IPS DF 6.9 (cell line): ENCODE data around the gene AK4.

Experiments
- DNase-seq: peaks from one replicate; pipeline ENCODE4 v3.0.0-alpha.2; 2013; ENCODE audit warnings: low read depth, low spot score
- H3K27ac ChIP-seq: one replicate; pipeline ENCODE4 v1.5.1; 2013; ENCODE audit warnings: low read length, control low read depth
- H3K27me3 ChIP-seq: 2 replicates; pipeline ENCODE4 v1.6.1; 2013; ENCODE audit warnings: mild to moderate bottlenecking, low read length; ENCODE audit not compliant: control insufficient read depth, insufficient read depth
- H3K36me3 ChIP-seq: 2 replicates; pipeline ENCODE4 v1.6.1; 2013; ENCODE audit warnings: low read length; ENCODE audit not compliant: control insufficient read depth, insufficient read depth
- H3K4me1 ChIP-seq: 2 replicates; pipeline ENCODE4 v1.6.1; 2013; ENCODE audit warnings: low read length; ENCODE audit not compliant: control insufficient read depth, insufficient read depth
- H3K4me3 ChIP-seq: 2 replicates; pipeline ENCODE4 v1.5.1; 2013; ENCODE audit warnings: mild to moderate bottlenecking, low read length
- H3K9me3 ChIP-seq: 2 replicates; pipeline ENCODE4 v1.6.1; 2013; ENCODE audit warnings: low read length, inconsistent platforms; ENCODE audit not compliant: control insufficient read depth, insufficient read depth
- WGBS: extraction: QIAGEN DNeasy Blood & Tissue Kit; methylation state at CpG from one replicate; pipeline ENCODE4 v1.1.7; 2013; ENCODE audit warnings: mixed read lengths, missing lambda C conversion rate; ENCODE audit not compliant: insufficient read length, insufficient coverage; 5-methylcytosine and 5-hydroxymethylcytosine counted together

The AK4 gene

DNA sequence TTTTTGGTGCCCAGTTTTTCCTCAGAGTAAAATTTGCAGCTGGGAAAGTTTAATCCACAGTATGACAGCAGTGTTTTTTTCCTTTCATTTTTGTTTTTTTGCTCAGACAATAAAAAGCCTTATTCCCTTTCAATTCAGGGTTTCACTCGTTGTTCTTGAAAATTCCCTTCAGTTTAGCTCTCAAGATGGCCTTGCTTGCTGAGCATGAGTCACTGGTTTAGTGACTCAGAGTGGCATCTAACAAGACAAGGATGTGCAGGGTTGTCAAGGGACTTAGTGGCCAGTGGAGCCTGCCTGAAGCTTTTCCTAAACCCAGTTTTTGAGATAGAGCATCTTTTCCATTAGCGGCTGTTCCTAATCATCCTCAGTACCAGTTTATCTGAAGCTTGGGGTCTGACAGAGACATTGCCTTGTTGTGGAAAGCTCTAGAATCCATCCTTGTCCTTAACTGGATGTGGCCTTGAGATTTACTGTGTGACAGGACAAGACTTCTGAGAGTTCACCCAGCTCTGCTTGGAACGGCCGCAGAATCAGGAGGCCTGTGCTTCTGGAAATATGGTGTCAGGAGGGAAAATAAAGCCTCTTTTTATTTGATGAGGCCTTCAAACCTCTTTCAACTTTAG lies 113.0 kb downstream of the AK4 start:
- Histone ChIP-seq H3K36me3 (no peaks in the 10 kb centered on the region), H3K9me3 (no peaks in the 10 kb centered on the region), H3K27me3 (no peaks in the 10 kb centered on the region), H3K4me1 (no peaks in the 10 kb centered on the region), H3K4me3 (no peak overlapping the region), H3K27ac (no peak overlapping the region)
- no CpG with 5 or more reads among the region's 4 CpGs for WGBS
- no peak for DNase-seq

DNA sequence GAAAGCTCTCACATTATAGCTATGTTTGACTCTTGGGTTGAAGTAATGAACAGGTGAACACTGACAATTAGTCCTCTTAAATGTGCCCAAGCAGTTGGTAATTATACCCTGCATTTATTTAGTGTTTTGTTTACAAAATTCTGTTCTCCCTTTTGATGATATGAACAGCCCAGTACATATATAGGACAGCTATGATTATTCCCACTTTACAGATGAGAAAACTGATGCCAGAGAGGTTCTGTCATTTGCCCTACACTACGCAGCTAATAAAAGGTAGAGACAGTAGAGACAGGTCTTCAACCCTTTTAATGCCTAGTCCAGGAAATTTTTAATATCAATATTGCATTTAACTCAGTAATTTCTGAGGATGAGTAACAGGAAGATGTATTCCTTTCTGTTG lies 115.3 kb downstream of the AK4 start:
- Histone ChIP-seq H3K27me3 (no peaks in the 10 kb centered on the region), H3K4me1 (no peaks in the 10 kb centered on the region), H3K4me3 (no peak overlapping the region), H3K9me3 (no peaks in the 10 kb centered on the region), H3K27ac (no peak overlapping the region), H3K36me3 (no peaks in the 10 kb centered on the region)
- WGBS: no CpG with 5 or more reads among the region's 1 CpG
- no peak for DNase-seq

DNA sequence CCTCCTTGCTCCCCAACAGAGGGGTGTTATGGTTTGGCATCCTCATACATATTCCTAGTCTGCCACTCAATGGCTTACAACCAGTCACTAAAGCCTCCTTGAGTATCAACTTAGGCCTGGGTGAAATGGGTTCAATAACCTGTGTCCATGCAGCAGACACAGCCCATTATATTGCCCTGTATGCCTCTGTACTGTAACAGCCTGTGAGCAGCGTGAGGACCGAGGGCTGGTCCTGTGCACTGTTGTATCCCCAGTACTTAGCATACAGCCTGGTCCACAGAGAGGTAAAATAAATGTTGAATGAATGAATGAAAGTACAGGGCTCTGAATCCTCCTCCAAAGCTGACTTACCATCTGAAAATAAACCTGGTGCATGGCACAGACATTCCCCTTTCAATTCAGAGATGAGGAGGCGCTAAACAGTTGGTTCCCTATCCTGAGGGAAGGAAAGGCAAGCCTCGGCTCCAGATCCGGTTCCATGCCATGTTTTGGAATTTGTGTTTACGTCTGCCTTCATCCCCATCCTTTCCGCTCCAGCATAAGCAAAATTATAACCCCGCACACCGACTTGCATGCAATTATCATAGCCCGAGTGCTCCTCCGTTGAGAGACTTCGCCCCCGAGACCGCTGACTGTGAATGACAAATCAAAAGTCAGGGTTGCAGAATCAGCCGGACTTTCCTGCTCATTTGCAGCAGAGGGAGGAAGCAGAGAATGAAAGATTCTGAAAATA lies 116.4 kb downstream of the AK4 start:
- DNase-seq: no peak

DNA sequence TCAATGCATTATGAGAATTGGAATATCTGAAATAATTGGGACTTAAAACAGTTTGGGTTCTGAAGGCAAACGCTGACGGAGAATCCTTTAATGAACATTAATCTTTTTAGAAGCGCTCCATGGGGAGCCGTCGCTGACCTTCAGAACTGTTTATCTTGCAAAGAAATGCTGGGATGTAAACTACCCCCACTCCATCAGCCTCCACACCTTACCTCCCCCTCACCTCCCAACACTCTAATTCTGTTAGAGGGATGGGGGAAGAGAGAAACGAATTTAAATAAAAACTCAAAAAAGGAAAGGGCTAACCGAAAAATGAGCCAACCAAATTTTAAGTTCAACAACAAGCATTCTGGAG lies 117.3 kb downstream of the AK4 start:
- no peaks in the 10 kb centered on the region for H3K36me3 ChIP-seq
- no peak overlapping the region for H3K27ac ChIP-seq
- H3K4me3 ChIP-seq: peak overlapping the region; percentile 52; the same call in 1 of the 2 replicates
- no peaks in the 10 kb centered on the region for H3K27me3 ChIP-seq
- no peaks in the 10 kb centered on the region for H3K4me1 ChIP-seq
- DNase-seq: no peak
- H3K9me3 ChIP-seq: no peaks in the 10 kb centered on the region
- no CpG with 5 or more reads among the region's 7 CpGs for WGBS

More for the DNA sequence above, 116.4 kb downstream of the AK4 start:
- no peaks in the 10 kb centered on the region for H3K4me1 ChIP-seq
- no peaks in the 10 kb centered on the region for H3K36me3 ChIP-seq
- WGBS: no CpG with 5 or more reads among the region's 15 CpGs
- H3K9me3 ChIP-seq: no peaks in the 10 kb centered on the region
- no peaks in the 10 kb centered on the region for H3K27me3 ChIP-seq
- no peak overlapping the region for H3K27ac ChIP-seq
- H3K4me3 ChIP-seq: peak overlapping the region; percentile 66

DNA sequence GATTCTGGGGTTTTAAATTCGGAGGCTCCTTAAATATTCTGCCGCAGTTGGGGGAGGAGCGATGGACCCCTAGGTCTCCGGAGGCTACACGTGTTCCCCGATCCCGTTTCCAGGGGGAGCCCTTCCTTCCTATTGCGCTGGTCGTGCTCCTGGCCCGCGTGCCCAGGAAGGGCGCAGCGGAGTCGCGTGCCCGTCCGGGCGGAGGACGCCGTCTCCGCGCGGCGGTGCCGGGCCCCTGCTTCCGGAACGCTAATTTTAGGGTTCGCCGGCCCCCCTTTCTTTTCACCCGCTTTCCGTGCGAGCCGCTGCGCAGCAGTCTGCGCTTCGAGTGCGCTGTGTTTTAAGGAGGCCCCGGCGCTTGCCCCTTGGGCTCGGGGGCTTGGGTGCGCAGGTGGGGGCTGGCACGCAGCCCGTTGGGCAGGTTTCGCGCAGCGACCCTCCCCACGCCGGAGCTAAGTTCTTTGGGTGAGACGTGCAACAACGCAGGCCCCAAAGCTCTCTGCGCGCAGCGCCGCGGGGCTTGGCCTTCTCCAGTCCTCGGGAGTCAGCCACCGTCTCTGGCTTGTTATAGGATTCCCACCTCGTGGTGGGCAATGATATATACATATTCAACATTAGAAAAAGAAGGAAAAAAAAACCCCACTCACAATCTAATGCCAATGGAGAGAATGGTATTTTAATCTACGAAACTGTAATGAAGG lies 117.8 kb downstream of the AK4 start:
- Histone ChIP-seq H3K36me3 (no peaks in the 10 kb centered on the region), H3K27me3 (no peaks in the 10 kb centered on the region), H3K9me3 (no peaks in the 10 kb centered on the region), H3K4me3 (peak overlapping the region; percentile 52; the same call in 1 of the 2 replicates), H3K4me1 (no peaks in the 10 kb centered on the region), H3K27ac (no peak overlapping the region)
- DNase-seq: no peak
- WGBS: no CpG with 5 or more reads among the region's 59 CpGs

DNA sequence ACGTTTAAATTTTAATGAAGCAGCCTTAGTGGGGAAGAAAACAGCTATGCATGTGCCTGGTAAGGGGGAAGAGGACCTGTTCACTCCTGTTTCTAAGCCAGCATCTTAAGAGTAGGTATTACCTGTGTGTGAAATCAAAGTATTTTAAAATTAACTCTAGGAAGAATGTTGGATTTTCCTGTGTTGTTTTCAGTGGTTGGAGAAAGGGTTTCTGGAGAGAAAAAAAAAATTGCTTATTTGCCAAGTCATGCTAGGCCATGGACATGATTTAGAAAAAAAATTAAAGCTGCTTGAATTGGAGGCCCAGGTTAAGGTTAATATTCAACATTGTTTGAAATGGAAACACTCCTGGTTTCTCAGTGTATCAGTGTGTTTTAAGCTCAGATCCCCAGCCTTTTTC lies 118.5 kb downstream of the AK4 start:
- H3K4me3 ChIP-seq: no peak overlapping the region
- no peaks in the 10 kb centered on the region for H3K27me3 ChIP-seq
- no CpG with 5 or more reads among the region's 1 CpG for WGBS
- no peaks in the 10 kb centered on the region for H3K4me1 ChIP-seq
- H3K9me3 ChIP-seq: no peaks in the 10 kb centered on the region
- H3K36me3 ChIP-seq: no peaks in the 10 kb centered on the region
- no peak for DNase-seq
- no peak overlapping the region for H3K27ac ChIP-seq

DNA sequence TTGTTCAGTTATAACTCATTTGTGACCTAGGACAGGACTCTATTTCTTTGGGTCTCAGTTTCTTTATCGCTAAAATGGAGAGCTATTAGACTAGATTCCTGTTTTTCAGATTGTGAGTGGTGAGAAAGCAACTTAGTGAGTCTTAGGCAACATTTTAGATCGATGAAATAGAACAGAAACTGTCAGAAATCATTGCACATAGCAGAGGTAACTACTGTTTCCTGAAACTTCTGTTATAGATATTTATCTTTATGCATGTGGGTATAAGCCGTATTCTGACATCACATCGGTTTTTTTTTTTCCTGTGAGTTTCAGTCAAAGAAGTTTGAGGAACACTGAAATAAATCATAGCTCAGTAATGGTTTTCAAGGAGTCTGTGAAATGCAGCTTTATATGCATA lies 119.3 kb downstream of the AK4 start:
- Histone ChIP-seq H3K4me3 (no peak overlapping the region), H3K27me3 (no peaks in the 10 kb centered on the region), H3K4me1 (no peaks in the 10 kb centered on the region), H3K36me3 (no peaks in the 10 kb centered on the region), H3K9me3 (no peaks in the 10 kb centered on the region), H3K27ac (no peak overlapping the region)
- DNase-seq: no peak
- WGBS: no CpG with 5 or more reads among the region's 4 CpGs

DNA sequence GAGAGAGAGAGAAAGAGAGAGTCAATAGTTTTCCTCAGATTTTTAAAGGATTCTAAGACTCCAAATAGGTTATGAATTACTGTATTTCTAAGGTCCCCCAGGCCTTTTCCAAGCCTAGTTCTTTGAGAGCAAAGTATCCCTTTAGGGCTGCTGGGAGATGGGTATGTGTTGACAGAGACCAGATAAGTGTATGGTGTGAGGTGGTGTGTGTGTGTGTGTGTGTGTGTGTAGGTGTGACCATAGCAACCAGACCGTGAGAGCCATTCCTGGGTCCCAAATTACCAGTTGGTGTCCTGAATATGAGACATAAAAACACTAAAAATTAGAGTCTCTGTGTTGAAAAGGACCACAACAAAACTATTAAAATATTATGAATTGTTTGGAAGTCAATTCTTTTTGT lies 119.7 kb downstream of the AK4 start:
- Histone ChIP-seq H3K36me3 (no peaks in the 10 kb centered on the region), H3K4me1 (no peaks in the 10 kb centered on the region), H3K27ac (no peak overlapping the region), H3K4me3 (no peak overlapping the region), H3K9me3 (no peaks in the 10 kb centered on the region), H3K27me3 (no peaks in the 10 kb centered on the region)
- WGBS: no CpG with 5 or more reads among the region's 1 CpG
- no peak for DNase-seq

DNA sequence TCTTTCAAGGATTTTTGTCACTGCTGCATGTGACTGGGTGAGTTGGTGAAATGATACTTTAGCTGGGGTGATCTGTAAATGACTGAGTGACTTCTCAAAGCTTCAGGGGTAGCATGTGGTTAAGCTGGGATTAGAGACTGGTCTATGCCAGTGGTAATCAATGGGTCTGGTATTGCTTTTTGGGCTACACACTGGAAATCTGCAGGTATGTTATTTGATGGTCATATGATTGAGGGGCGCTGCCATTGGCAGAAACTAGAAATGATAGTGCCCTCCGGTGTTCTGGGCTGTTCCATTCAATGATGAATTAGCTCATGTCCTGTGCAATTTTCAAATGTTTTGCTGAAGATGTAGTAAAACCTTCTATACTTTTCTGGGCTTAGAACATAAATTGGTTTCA lies 121.6 kb downstream of the AK4 start:
- Histone ChIP-seq H3K36me3 (no peaks in the 10 kb centered on the region), H3K9me3 (no peaks in the 10 kb centered on the region), H3K27ac (no peak overlapping the region), H3K4me3 (no peak overlapping the region), H3K27me3 (no peaks in the 10 kb centered on the region), H3K4me1 (no peaks in the 10 kb centered on the region)
- no peak for DNase-seq
- WGBS: no CpG with 5 or more reads among the region's 2 CpGs

DNA sequence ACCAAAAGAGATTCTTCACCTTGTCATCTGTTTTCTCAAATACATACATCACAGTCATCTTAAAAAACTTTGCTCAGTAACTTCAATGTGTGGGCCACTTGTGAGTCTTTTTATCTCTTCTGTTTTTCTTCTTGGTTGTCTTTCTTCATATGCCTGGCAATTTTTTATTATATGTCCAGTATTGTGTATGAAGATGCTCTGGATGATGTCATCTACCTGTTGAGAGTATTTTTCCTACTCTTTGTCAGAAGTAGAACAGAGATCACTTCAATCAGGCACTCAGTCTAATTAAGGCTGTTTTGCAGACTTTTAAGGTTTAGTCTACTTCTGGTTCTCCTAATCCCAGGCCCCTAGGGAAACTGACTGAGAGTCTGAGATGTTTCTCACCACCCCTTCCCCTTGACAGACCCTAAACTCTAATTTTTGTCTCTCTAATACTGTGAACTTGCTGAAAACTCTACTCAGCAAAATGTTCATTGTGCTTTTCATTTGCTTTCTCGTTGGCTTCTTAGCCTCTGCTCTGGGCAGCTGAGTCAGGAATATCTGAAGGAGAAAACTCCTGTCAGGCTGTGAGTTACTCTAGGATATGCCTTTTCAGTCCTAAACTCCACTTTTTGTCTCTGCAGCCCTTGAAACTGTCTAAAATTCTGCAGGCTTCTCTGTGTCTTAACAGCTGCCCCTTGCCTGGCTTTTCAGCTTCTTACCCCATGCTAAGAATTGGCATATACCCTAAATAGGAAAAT lies 128.4 kb downstream of the AK4 start:
- WGBS: no CpG with 5 or more reads among the region's 1 CpG
- Histone ChIP-seq H3K27ac (no peak overlapping the region), H3K4me1 (peaks cover 2% of the 10 kb centered on the region), H3K9me3 (no peaks in the 10 kb centered on the region), H3K4me3 (no peak overlapping the region), H3K36me3 (no peaks in the 10 kb centered on the region), H3K27me3 (no peaks in the 10 kb centered on the region)
- DNase-seq: no peak
